NCI-H2081 treated with DMSO at 0.1 percent for 48 hours (cell line): ENCODE measurements around the gene TXNIP.

ENCODE experiments used
- DNase-seq: peaks from one replicate; lab custom pipeline; 2025; lab: John Stamatoyannopoulos, UW

Gene TXNIP

DNA sequence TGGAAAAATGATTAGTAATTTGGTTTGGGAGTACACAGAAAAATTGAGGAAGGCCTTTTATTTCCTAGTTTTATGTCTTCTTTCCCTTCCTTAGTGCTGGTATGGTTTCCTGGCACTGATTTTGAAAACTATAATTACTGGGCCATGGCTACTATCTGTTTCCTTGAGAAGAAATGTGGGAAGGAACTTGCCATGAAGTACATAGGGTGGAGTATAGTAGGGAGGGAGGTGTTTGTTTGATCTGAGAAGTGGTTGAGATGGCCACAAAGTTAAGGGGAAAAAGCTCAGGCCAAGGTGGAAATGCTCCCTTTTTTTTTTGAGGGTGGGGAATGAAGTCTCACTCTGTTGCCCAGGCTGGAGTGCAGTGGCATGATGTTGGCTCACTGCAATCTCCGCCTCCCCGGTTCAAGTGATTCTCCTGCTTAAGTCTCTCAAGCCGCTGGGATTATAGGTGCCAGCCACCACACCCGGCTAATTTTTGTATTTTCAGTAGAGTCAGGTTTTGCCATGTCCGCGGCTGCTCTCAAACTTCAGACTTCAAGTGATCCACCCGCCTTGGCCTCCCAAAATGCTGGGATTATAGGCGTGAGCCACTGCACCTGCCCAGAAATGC lies 13.9 kb upstream of the TXNIP start:
- no peak for DNase-seq

DNA sequence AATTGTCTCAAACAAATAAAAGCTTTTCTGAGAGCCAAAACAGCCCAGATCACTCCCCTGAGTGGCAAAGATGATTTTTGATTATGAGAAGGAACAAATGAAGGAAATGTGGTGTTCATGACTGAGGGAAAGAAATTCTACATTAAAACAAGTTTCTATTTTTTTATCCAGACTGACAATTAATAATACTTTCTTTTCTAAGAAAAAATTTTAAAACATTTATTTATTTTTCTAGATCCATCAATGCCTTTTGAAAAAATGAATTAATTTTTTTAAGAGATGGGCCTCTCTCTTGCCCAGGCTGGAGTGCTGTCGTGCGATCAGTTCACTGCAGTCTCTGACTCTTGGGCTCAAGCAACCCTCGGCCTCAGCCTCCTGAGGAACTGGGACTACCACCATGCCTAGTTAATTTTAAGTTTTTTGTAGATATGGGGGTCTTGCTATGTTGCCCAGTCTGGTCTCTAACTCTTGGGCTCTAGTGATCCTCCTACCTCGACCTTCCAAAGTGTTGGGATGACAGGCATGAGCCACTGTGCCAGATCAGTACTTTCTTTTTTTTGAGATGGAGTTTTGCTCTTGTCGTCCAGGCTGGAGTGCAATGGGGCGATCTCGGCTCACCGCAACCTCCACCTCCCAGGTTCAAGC lies 11.2 kb upstream of the TXNIP start:
- DNase-seq = no peak

DNA sequence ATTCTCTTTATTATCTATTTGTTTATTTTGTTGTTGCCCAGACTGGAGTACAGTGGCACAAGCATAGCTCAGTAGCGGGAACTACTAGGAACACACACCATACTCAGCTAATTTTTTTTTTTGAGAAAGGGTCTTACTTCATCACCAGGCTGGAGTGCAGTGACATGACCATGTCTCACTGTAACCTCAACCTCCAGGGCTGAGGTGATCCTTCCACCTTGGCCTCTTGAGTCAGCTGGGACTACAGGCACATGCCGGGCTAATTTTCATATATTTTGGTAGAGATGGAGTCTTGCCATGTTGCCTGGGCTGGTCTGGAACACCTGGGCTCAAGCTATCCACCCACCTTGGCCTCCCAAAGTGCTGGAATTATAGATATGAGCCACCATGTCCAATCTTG lies 5.3 kb upstream of the TXNIP start:
- DNase-seq = no peak

DNA sequence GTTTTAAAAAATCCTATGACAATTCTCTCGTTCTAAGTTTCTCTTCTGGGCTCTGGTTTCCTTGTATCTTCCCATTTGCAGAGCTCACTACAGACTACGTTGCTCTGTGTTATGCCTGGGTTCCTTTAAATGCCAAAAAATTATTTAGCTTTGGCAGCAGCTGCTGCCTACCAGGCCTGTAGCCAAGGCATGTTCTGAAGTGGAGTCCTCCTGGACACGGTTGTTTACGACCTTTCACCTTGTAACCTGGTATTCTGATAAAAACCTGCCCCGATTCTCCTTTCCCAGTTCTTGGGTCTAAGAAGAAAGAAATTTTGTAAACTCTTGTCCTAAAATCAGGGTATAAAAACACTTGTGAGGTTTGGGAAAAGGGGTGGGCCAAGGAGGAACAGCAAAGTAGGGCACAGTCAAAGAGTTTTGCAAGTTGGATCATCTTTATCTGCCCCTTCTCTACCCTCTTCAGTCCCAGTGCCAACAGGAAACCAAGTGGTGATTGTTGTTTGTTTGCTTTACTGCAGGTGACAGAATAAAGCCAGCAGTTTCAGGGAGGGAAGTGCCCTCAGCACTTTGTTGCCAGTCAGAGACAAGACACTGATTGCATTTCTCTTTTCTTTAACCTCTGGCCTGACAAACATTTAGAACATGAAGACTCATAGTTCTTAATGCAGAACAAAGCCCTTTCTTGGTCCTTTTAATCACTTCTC lies 3.1 kb upstream of the TXNIP start:
- DNase-seq = peak; percentile 62

DNA sequence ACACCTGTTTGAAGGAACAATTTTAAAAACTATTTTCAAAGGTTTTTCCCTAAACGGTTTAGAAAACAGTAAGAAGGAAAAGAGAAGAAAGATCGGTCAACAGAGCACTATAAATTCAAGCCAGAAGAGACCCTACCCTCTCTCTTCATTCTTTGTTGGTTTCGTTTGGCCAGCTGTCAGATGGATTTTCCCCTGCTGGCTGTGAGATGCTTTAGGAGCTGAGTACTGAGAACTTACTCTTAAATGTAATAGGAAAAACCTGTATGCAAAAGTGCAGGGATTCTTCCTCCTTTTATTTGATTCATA lies 1.3 kb upstream of the TXNIP start:
- DNase-seq = no peak

DNA sequence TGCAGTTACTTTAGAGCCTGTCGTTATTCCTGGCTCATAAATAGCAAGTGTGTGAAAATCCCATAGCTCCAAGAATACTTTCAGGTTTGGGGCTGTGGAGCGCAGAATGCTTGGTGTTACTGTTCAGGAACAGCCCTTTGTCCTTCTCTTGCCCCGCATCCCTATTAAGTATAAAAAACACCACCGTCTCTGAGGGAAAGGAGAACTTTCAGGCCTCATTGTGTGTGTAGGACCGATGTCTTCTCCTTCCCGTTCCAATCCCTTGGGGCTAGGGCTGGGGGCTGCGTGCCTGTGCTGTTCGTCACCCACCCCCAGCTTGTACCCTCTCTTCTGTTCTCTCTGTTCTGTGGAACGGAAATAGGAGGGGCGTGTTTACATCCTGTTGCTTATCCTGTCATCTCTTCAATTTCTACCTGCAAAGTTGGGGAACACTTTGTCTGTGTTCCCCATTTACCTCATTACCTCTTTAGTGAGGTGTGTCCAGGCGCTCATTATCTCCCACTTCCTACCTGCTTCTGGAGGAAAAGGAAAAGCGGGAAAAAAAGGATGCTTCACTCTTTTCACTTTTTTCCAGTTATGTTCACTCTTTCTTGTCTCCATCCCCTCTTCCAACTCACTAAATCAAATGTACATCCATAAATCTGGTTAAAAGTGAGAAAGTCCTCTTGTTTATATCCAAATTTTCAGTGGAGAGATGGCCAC lies 788 bp upstream of the TXNIP start:
- DNase-seq = no peak

DNA sequence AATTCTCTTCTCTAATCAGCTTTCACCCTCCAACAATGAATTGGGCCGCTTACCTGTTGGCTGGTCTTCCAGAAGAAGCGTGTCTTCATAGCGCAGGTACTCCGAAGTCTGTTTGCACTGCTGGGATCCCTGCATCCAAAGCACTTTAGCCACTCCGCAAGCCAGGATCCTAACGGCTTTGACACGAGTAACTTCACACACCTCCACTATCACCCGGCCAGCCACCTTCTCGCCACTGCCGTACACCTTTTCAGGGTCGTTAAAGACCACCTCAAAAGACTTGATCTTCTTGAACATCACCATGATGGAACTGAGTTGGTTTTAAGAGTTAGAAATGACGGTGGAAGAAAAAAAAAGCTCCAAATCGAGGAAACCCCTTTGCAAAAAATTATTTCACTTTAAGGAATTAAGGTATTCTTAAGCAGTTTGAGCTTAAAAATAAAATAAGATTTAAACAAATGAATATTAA lies 381 bp downstream of the TXNIP start:
- no peak for DNase-seq

DNA sequence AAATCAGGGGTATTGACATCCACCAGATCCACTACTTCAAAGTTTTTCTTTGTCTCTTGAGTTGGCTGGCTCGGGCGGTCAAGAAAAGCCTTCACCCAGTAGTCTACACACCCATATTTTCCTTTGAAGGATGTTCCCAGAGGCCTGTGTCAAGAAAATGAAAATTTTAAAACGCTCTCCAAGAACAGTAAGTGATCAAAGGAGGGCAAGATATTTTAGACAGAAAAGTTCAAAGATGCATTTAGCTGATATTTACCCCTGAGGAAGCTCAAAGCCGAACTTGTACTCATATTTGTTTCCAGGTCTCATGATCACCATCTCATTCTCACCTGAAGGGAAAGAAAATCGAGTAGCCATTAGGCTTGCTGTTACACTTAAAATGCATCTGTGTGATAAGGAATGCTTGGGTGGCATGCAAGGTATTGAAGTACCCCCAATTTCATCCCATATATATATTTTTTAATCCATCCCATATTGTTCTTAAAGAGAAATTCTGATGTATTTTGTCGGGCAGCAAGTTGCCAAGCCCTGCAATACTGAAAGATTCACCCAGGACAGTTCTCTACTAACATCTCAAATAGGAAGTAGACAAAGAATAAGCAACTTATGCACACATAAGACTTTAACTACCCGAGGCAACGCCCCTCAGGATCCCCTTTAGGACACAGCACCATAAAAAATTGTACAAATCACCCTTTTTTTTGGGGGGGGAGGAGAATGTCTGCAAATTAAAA lies 1.1 kb downstream of the TXNIP start:
- no peak for DNase-seq

DNA sequence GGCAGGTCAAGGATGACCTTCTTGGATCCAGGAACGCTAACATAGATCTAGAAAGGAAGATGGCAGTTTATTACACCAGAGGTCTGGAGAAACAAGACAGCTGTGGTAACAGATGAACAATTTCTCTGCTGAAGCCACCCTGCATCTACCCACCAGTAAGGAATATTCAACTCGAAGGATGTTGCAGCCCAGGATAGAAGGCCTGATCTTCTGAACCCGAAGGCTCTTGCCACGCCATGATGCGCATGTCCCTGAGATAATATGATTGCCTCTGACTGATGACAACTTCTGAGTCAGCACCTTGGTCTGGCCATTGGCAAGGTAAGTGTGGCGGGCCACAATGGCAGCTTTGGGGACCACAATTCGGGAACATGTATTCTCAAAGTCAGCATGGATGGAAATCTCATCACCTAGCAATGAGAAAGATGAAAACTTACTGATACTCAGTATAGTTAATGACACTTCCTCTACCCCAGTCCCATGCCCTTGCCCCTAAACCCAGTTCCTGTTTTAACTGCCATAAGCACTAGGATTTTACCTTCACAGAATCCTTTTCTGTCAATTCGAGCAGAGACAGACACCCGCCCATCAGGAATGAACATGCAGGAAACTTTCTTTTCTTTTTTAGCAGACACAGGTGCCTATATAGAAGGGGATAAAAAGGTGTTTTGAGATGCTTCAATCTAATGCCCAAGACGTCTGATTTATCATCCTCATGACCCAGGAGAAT lies 1.8 kb downstream of the TXNIP start:
- DNase-seq = no peak

DNA sequence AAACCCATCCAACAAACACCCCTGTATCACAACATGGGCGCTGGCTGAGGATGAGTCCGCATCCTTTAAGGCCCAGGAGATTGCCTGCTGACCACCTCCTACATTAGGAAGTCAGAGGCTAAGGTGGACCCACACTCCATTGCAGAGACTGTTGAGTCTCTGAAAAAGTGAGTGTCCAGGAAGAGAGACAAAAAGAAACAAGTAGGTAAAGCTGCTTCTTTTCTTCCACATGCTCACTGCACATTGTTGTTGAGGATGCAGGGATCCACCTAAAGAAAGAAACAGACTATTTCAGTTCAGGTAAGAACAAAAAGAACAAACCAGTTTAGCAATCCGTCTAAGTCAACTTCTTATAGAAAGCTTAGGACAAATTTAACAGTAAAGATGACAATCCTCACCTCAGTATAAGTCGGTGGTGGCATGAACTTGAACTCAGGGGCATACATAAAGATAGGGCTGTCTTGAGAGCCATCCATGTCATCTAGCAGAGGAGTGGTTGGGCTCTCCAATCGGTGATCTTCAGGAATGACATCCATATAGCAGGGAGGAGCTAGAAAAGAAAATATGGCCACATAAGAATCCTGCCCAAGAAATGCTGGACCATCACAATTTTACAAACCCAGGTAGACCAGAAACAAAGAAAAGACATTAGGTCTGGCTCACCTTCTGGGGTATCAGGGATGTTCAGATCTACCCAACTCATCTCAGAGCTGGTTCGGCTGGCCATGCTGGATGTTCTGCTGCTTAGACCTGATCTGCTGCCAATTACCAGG lies 2.6 kb downstream of the TXNIP start:
- no peak for DNase-seq

DNA sequence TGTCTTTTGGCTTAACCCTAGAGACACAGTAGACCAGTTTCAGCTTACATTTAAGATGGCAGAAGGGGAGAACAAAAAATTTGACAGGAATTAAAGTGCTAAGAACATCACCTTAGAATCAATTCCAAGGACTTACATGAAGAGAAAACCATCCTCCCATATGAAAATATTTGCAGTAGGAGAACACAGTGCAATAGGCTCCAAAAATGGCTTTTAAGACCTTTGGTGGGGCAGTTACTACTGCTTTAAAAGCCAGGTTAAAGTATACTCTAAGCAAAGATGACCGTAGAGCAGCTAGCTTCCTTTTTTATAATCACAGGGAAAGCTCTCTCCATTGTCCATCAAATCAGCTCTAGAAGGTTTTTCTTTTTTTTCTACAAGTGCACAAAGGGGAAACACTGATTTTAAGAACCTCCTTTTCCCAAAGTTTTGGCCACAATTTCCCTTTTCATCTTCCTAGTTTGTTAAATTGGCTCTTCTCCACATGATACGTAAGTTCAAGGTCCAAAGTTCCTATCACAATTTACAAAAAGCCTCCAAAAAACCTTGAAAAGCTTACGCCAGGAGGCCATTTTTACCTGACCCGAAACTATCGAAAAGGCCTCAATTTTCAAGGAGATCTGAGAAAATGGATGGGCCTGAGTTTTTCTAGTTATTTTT lies 3.3 kb downstream of the TXNIP start:
- no peak for DNase-seq

DNA sequence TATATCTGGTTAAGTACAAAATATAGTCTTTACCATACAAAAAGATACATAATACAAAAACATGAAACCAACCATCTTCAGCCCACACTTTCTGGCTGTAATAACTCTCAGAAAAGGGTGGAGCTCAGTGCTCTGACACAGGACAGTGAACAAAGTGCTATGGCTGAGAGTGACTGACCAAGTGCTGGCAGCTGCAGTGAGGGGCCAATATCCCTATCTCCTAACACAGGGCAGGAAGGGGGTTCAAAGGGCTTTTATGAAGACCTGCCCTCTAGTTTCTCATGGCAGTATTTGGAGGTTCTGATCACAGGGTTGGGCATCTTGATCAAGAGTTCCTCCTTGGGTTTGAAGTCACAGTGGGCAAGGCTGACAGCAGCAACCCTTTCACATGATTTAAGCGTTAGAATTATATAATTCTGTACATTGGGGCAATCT lies 3.9 kb downstream of the TXNIP start:
- no peak for DNase-seq

DNA sequence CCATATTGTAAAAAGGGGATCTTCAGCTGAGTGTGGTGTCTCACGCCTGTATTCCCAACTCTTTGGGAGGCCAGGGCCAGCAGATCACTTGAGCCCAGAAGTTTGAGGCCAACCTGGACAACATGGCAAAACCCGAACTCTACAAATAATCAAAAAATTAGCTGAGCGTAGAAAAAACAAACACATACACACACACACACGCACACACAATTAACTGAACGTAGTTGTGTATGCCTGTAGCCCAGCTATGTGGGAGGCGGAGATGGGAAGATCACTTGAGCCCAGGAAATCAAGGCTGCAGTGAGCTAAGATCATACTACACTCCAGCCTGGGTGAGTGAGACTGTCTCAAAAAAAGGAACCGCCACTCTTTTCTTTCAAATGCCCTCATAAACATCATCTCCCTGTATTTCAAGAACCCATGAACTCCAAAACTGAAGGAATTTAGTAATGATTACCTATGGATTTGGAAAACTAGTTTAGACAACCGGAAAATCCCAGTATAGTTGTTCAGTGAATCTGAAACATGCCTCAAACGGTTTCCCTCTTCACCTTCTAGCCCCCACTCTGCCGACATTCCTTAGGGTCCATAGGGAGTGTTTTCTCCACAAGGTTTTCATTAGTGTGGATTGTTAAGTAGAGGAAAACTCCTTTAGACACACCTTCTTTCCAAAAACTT lies 4.5 kb downstream of the TXNIP start:
- no peak for DNase-seq

DNA sequence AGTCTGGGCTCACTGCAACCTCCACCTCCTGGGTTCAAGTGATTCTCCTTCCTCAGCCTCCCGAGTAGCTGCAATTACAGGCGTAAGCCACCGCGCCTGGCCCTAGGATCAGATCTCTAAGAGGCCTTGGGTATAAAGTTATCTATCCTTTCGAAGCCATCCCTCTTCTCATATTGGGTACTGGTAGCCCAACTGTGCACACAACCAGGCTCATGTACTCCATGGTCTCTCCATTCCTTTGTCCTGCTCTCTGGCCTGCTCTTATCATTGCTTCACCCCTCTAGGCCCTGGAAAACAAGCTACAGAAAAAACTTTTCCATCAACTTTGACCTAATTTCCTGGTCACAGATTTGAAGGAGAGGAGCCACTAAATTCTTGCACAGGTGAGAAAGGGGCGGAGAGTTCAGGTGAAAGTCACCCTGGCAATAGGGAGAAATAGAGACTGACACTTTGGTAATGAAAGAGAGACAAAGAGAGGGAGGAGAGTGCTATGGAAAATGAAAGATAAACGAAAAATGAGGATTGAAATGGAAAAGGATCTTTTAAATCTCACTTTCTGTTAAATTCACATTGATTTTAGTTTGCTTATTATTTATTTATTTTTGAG lies 6.0 kb downstream of the TXNIP start:
- no peak for DNase-seq

DNA sequence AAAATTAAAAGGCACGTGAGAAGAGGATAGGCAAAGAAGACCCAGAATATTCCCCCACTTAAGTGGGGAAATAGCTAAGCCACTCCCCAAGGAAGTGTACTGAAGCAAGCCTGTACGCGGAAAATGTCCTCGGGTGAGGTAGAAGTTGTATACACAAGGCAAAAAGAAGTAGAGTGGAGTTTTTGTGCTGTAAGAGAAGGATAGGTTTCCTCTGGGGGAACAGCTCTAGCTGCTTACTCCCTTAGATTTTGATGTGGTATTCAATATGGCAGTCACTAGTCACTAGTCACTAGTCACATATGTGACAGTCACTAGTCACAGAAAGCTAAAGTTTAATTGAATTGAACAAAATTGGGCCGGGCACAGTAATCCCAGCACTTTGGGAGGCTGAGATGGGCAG lies 7.6 kb downstream of the TXNIP start:
- DNase-seq = no peak

DNA sequence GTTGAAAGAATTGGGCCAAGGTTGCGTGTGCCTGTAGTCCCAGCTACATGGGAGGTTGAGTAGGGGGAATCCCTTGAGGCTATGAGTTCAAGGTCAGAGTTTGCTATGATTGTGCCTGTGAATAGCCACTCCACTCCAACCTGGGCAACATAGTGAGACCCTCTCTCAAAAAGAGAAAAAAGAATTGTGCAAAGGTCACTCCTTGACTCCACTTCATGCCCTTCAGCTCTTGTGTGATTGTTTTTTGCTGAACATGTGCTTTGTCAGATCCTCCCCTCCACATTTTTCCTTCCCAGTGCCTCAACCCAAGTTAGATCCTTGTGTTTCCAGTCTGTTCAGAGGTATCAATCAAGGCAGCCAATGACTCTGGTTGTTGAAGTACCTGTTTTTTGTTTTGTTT lies 8.5 kb downstream of the TXNIP start:
- no peak for DNase-seq

DNA sequence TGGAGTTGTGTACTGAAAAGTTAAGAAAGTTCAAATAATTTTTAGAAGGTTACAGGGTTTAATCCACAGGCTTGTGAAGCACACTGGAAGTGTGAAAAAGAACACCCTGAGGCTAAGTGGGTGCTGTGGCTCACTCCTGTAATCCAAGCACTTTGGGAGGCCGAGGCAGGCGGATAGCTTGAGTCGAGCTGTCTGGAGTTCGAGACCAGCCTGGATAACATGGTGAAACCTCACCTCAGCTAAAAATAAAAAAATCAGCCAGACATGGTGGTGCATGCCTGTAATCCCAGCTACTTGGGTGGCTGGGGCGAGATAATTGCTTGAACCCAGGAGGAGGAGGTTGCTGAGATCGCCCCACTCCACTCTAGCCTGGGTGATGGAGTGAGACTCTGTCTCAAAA lies 9.8 kb downstream of the TXNIP start:
- DNase-seq = no peak

DNA sequence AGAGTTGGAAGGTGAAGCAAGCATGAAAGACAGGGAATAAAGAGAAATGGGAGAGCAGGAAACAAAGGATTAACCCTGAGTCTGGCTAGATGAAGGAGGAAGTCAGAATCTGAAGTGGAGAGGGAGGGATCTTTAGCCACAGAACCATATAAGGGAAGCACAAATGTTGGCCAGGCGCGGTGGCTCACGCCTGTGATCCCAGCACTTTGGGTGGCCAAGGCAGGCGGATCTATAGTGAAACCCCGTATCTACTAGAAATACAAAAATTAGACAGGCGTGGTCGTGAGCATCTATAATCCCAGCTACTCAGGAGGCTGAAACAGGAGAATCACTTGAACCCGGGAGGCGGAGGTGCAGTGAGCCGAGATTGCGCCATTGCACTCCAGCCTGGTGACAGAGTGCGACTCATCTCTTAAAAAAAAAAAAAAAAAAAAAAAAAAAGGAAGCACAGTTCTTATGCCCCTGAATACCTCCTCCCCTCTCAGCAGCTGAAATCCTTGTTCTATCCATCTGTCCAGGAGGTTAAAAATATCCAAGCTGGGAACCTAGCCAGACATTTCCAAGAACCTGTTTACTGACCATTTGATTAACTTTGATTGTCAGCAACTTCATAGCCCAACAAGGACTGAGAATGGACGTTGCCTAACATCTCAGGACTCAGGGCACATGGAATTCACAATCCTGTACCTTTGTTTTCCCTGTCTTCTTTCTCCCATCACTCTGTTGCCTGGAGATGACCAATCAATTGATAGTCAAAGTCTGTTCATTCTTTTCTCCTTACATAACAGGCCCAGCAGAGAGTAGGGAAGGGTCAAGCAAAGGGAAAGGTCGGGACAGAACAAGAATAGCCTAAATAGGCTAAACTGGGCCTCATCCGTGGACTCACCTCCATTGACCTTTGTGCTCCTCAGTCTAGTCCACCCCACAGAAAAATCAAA lies 10.6 kb downstream of the TXNIP start:
- no peak for DNase-seq
